ENCODE results near the gene SLC41A2.

SLC41A2 gene

DNA sequence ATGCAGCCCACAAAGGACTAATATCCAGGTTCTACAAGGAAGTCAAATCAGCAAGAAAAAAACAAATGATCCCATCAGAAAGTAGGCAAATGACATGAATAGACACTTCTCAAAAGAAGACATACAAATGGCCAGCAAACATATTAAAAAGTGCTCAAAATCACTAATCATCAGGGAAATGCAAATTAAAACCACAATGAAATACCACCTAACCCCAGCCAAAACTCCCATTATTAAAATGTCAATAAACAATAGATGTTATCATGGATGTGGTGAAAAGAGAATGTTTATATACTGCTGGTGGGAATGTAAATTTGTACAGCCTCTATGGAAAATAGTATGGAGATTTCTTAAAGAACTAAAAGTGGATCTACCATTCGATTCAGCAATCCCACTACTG, 25.0 kb downstream of the SLC41A2 start:
- Mint-ChIP-seq H3K9me3 (no peaks in the 10 kb centered on the region), H3K4me1 (no peaks in the 10 kb centered on the region), H3K27me3 (ENCODE audit: low read depth) (peaks cover 5% of the 10 kb centered on the region), H3K27ac (no peak overlapping the region), H3K36me3 (ENCODE audit: low read depth) (no peaks in the 10 kb centered on the region), H3K4me3 (no peak overlapping the region)
- TF ChIP-seq, protein P1, sequence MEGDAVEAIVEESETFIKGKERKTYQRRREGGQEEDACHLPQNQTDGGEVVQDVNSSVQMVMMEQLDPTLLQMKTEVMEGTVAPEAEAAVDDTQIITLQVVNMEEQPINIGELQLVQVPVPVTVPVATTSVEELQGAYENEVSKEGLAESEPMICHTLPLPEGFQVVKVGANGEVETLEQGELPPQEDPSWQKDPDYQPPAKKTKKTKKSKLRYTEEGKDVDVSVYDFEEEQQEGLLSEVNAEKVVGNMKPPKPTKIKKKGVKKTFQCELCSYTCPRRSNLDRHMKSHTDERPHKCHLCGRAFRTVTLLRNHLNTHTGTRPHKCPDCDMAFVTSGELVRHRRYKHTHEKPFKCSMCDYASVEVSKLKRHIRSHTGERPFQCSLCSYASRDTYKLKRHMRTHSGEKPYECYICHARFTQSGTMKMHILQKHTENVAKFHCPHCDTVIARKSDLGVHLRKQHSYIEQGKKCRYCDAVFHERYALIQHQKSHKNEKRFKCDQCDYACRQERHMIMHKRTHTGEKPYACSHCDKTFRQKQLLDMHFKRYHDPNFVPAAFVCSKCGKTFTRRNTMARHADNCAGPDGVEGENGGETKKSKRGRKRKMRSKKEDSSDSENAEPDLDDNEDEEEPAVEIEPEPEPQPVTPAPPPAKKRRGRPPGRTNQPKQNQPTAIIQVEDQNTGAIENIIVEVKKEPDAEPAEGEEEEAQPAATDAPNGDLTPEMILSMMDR (IDR thresholded peaks at IDR 0.05; ENCODE audit: unreplicated experiment in 3 of 3), result no peak

DNA sequence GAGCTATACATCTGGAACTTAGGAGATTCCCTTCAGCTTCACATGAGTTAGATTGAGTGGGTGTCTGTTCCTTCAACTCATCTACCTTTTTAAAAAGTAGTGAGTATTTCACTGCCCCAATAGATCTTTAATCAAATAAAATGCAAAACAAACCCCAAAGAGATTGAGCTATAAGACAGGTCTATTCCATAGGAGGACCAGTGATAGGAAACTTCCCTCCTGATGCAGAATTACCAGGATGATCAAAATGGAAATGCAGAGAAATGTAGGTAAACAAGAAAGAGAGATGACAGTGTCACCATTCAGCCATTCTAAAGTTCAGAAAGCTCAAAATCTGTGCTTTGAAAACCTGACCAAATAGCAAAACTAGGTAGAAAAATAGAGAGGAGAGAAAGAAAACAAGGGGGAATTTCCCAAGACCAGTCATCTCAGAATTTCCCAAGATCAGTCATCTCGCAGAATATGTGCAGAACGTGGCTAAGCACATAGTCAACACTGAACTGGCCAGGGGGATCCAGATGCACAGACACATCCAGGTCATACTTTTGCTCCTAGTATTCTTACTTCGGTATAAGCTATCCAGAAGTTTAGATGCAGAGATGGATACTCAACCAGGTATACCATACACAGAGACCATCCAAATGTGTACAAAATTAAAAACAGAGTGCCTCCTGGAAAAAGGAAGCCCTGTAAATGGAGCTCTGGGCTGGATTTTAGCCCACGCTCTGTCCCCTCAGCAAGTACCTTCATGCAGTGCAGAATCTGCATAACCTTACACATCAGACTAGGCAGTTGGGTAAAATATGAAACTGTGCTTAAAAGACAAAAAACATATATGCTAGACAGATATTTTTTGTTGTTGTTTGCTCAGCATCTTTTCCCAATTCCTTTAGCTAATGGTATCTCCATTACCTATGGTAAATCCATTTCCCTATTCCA, 27.4 kb downstream of the SLC41A2 start:
- H3K27ac Mint-ChIP-seq, result no peak overlapping the region
- TF ChIP-seq, protein P1 (IDR thresholded peaks at IDR 0.05; ENCODE audit: unreplicated experiment in 3 of 3), result no peak
- H3K36me3 Mint-ChIP-seq (ENCODE audit: low read depth), result no peaks in the 10 kb centered on the region
- peaks cover 5% of the 10 kb centered on the region for H3K27me3 Mint-ChIP-seq (ENCODE audit: low read depth)
- H3K4me1 Mint-ChIP-seq, result no peaks in the 10 kb centered on the region
- no peaks in the 10 kb centered on the region for H3K9me3 Mint-ChIP-seq
- H3K4me3 Mint-ChIP-seq, result no peak overlapping the region

DNA sequence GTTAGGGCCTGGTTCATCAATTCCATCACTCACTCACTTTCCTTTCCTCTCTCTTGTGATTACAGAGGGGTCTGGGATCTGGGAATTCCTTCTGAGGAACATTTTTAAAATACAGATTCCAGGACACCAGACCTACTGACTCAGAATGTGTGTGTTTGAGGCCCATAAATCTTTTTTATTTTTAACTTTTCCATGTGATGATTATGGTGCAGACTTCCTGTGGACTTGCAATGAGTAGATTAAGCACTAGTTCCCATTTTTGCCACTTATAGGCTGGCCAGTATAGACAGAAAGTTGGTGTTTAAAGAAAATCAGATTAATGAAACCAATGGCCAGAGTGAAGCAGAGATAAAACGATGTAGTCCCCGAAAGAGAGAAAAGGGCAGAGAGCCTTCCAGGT, 28.1 kb downstream of the SLC41A2 start:
- Mint-ChIP-seq H3K4me3 (no peak overlapping the region), H3K4me1 (no peaks in the 10 kb centered on the region), H3K27me3 (ENCODE audit: low read depth) (peaks cover 5% of the 10 kb centered on the region), H3K27ac (no peak overlapping the region), H3K9me3 (no peaks in the 10 kb centered on the region), H3K36me3 (ENCODE audit: low read depth) (no peaks in the 10 kb centered on the region)
- TF ChIP-seq, protein P1 (IDR thresholded peaks at IDR 0.05; ENCODE audit: unreplicated experiment in 3 of 3), result no peak

DNA sequence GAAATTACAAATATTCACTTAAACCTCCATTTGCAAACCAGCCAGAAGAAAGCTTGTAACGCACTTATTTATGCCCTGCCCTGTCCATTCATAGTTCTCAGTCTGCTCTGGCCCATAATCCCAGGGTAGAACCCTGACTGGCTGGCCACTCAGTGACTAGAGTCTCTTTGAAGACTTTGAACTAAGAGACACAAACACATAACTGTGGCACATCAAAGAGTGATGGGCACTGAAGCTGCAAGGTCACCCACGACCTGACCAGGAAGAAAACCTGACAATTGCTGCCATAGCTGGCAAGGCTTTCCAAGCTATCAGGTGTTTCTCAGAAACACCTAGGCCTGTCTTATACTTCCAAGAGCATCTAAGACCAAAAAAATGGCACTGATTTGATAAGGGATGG, 28.7 kb downstream of the SLC41A2 start:
- H3K4me1 Mint-ChIP-seq, result no peaks in the 10 kb centered on the region
- H3K4me3 Mint-ChIP-seq, result no peak overlapping the region
- H3K36me3 Mint-ChIP-seq (ENCODE audit: low read depth), result no peaks in the 10 kb centered on the region
- H3K9me3 Mint-ChIP-seq, result no peaks in the 10 kb centered on the region
- H3K27me3 Mint-ChIP-seq (ENCODE audit: low read depth), result no peaks in the 10 kb centered on the region
- no peak overlapping the region for H3K27ac Mint-ChIP-seq
- TF ChIP-seq, protein P1 (IDR thresholded peaks at IDR 0.05; ENCODE audit: unreplicated experiment in 3 of 3), result no peak

DNA sequence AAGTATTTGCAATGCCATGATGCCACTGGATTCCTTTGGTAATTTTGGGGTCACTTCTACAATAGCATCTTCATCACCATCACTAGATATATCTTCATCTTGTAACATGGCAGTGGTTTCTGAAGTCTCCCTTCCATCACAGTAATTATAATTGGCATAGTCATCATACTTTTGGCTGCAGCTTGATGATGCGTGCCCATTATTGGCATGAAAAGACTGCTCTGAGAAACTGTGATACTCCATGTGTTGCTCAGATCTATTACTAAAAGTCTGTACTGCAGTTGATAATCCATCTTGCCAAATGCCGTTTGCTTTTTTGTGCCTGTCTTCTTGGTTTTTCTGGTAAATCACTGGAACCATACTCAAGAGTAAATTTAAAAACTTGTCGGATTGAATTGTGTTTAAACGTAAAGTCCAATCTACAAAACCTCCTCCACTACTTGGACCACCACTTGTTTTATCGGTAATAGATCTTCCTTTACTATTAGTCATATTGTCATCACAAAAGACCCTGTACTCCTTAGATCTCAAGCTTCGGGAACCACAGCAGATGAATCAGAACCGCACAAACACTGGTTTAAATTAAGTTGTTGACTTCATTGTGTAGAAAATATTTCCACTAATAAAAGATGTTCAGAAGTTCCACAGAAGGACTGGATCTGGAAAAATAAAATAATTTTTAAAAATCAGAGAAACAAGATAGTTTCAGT, 29.9 kb downstream of the SLC41A2 start:
- no peaks in the 10 kb centered on the region for H3K36me3 Mint-ChIP-seq (ENCODE audit: low read depth)
- H3K4me3 Mint-ChIP-seq, result no peak overlapping the region
- H3K27me3 Mint-ChIP-seq (ENCODE audit: low read depth), result no peaks in the 10 kb centered on the region
- H3K4me1 Mint-ChIP-seq, result no peaks in the 10 kb centered on the region
- H3K9me3 Mint-ChIP-seq, result peaks cover 4% of the 10 kb centered on the region
- TF ChIP-seq, protein P1 (IDR thresholded peaks at IDR 0.05; ENCODE audit: unreplicated experiment in 3 of 3), result no peak
- H3K27ac Mint-ChIP-seq, result no peak overlapping the region
